A549 (cell line): ENCODE data around the gene ZNF580. TPM values are rescaled to one million over a fixed set of nuclear protein-coding genes. Genes with fewer than 3 reads are reported as not detected.

Experiments
- ATAC-seq, 2 experiments: fragments of 200-7000 bp in 1 of 2; fragments of >200 bp in 1 of 2; cut with Nextera tagmentation in 1 of 2; cut with Tn5 transposase in 1 of 2; 3 replicates each; pipeline versions ENCODE4 v1.8.0 to v1.9.1; 2018 to 2020; ENCODE audit warnings: mild to moderate bottlenecking in 1 of 2, moderate library complexity in 1 of 2
- CTCF ChIA-PET: fragments of 300-600 bp; sonication (Branson Sonifier 250); formaldehyde crosslinking; extraction: SDS; loops from one replicate; lab custom pipeline; 2021; ENCODE audit warnings: antibody characterized with exemption, inconsistent platforms; lab: Yijun Ruan, JAX
- POLR2A ChIA-PET: fragments of 350-600 bp; formaldehyde crosslinking; extraction: SDS; loops from one replicate; lab custom pipeline; 2021; ENCODE audit warnings: antibody characterized with exemption, inconsistent platforms; lab: Yijun Ruan, JAX
- DNase-seq, 2 experiments: peaks; one replicate each; pipeline versions ENCODE4 v3.0.0 to v3.0.0-alpha.2; 2011 to 2016; ENCODE audit warnings: low read depth in 1 of 2, low spot score in 1 of 2
- FAIRE-seq: peaks from 2 replicates; lab custom pipeline; 2011; peaks lifted over from hg19 to GRCh38; lab: Jason Lieb, UNC
- H3K27ac ChIP-seq, 2 experiments: fragments of >200 bp; sonication (Bioruptor Twin); formaldehyde crosslinking; 3 replicates each; pipeline ENCODE4 v1.5.1; 2016 to 2017
- H3K4me1 ChIP-seq: fragments of >200 bp; sonication (Bioruptor Twin); formaldehyde crosslinking; 3 replicates; pipeline ENCODE4 v1.6.1; 2016
- H3K4me2 ChIP-seq: fragments of >200 bp; sonication (Bioruptor Twin); formaldehyde crosslinking; 3 replicates; pipeline ENCODE4 v1.6.1; 2016
- H3K4me3 ChIP-seq: fragments of >200 bp; sonication (Bioruptor Twin); formaldehyde crosslinking; 3 replicates; pipeline ENCODE4 v1.5.1; 2016
- H3K9me3 ChIP-seq: fragments of >200 bp; sonication (Bioruptor Twin); formaldehyde crosslinking; 3 replicates; pipeline ENCODE4 v1.6.1; 2016
- CBX2 ChIP-seq: fragments of 200-600 bp; sonication (generic); IDR thresholded peaks from 2 replicates; pipeline ENCODE4 v1.6.1; 2016; ENCODE audit warnings: low read depth, mild to moderate bottlenecking, borderline replicate concordance
- CBX8 ChIP-seq: fragments of 200-600 bp; sonication (generic); IDR thresholded peaks from 2 replicates; pipeline ENCODE4 v1.6.1; 2016
- E2F6 ChIP-seq: IDR thresholded peaks from 2 replicates; pipeline ENCODE4 v1.6.1; 2012; ENCODE audit warnings: low read depth, borderline replicate concordance
- EP300 ChIP-seq, 2 experiments: fragments of >200 bp; sonication (Bioruptor Twin); formaldehyde crosslinking; IDR thresholded peaks; 2 replicates in 1 of 2; 3 replicates in 1 of 2; pipeline ENCODE4 v1.6.1; 2016 to 2017
- ESRRA ChIP-seq: fragments of 150-350 bp; IDR thresholded peaks from 2 replicates; pipeline ENCODE4 v1.6.1; 2014; ENCODE audit warnings: mild to moderate bottlenecking, low read length, borderline replicate concordance
- FOSB ChIP-seq: fragments of 250-450 bp; sonication (Bioruptor Pico); IDR thresholded peaks from 2 replicates; pipeline ENCODE4 v1.5.0; 2020; ENCODE audit warnings: mild to moderate bottlenecking, moderate library complexity
- FOXS1 ChIP-seq: fragments of 250-450 bp; sonication (Bioruptor Pico); IDR thresholded peaks from 2 replicates; pipeline ENCODE4 v1.5.0; 2020; ENCODE audit warnings: mild to moderate bottlenecking, moderate library complexity
- GATA3 ChIP-seq: IDR thresholded peaks from 2 replicates; pipeline ENCODE4 v1.6.1; 2012; ENCODE audit warnings: borderline replicate concordance
- HDAC2 ChIP-seq: fragments of 200-600 bp; sonication (generic); IDR thresholded peaks from 2 replicates; pipeline ENCODE4 v1.6.1; 2016
- HES2 ChIP-seq: fragments of >200 bp; sonication (Bioruptor Twin); formaldehyde crosslinking; IDR thresholded peaks from 2 replicates; pipeline ENCODE4 v1.6.1; 2016
- HEYL ChIP-seq: fragments of 250-450 bp; sonication (Bioruptor Pico); IDR thresholded peaks from 2 replicates; pipeline ENCODE4 v1.8.0; 2021; ENCODE audit warnings: mild to moderate bottlenecking, moderate library complexity
- HOXA7 ChIP-seq: fragments of 250-450 bp; sonication (Bioruptor Pico); IDR thresholded peaks from 2 replicates; pipeline ENCODE4 v1.5.0; 2020; ENCODE audit warnings: mild to moderate bottlenecking, moderate library complexity
- JUNB ChIP-seq: fragments of >200 bp; sonication (Bioruptor Twin); formaldehyde crosslinking; IDR thresholded peaks from 2 replicates; pipeline ENCODE4 v1.6.1; 2016
- MAFK ChIP-seq: fragments of 450-650 bp; IDR thresholded peaks from 2 replicates; pipeline ENCODE4 v1.6.1; 2014; ENCODE audit not compliant: partially characterized antibody
- MYC ChIP-seq: IDR thresholded peaks from 2 replicates; pipeline ENCODE4 v1.6.1; 2012; ENCODE audit warnings: mild to moderate bottlenecking, inconsistent platforms, low read length, improper control_type of control experiment, borderline replicate concordance
- NFE2L2 ChIP-seq: fragments of 150-350 bp; conservative IDR thresholded peaks from 2 replicates; pipeline ENCODE4 v1.6.1; 2014; ENCODE audit warnings: low read length
- NPAS2 ChIP-seq: fragments of 250-450 bp; sonication (Bioruptor Pico); IDR thresholded peaks from 2 replicates; pipeline ENCODE4 v1.8.0; 2022; ENCODE audit warnings: mild to moderate bottlenecking, moderate library complexity, borderline replicate concordance
- PHF8 ChIP-seq: fragments of 200-600 bp; sonication (generic); IDR thresholded peaks from 2 replicates; pipeline ENCODE4 v1.6.1; 2016; ENCODE audit warnings: low read depth, mild to moderate bottlenecking, antibody characterized with exemption, moderate library complexity, borderline replicate concordance
- POLR2A ChIP-seq: IDR thresholded peaks from 2 replicates; pipeline ENCODE4 v1.6.1; 2012; ENCODE audit warnings: mild to moderate bottlenecking, low read length
- RFX5 ChIP-seq: fragments of 450-650 bp; IDR thresholded peaks from 2 replicates; pipeline ENCODE4 v1.7.1; 2014; ENCODE audit warnings: antibody characterized with exemption, mild to moderate bottlenecking, moderate library complexity
- RNF2 ChIP-seq: fragments of 200-600 bp; sonication (generic); IDR thresholded peaks from 2 replicates; pipeline ENCODE4 v1.6.1; 2016; ENCODE audit warnings: low read depth, mild to moderate bottlenecking, antibody characterized with exemption, moderate library complexity, borderline replicate concordance
- SMC3 ChIP-seq: fragments of >200 bp; sonication (Bioruptor Twin); formaldehyde crosslinking; IDR thresholded peaks from 3 replicates; pipeline ENCODE4 v1.6.1; 2018; ENCODE audit warnings: inconsistent platforms
- SREBF2 ChIP-seq: fragments of 450-650 bp; IDR thresholded peaks from 2 replicates; pipeline ENCODE4 v1.6.1; 2014; ENCODE audit warnings: mild to moderate bottlenecking, moderate library complexity
- TP53 ChIP-seq: fragments of 250-450 bp; sonication (Bioruptor Pico); IDR thresholded peaks from 2 replicates; pipeline ENCODE4 v1.5.0; 2021; ENCODE audit warnings: mild to moderate bottlenecking, moderate library complexity
- WGBS: methylation state at CpG from one replicate; pipeline ENCODE4 v1.1.6; 2017; ENCODE audit errors: missing lambda C conversion rate; 5-methylcytosine and 5-hydroxymethylcytosine counted together
- polyA plus RNA-seq, 4 experiments: library from polyadenylated mRNA; depleted of rRNA in 3 of 4; stranded (reverse); fragments of >200 nt; fragmentation: RNase III in 1 of 4; extraction: RNeasy Plus Mini Kit Qiagen cat#74134 plus additional on column Dnase treatment in 1 of 4; gene quantifications; 2 replicates in 3 of 4; 3 replicates in 1 of 4; pipeline ENCODE4 v1.2.3, GENCODE V29; 2011 to 2017

ZNF580 gene
- polyA plus RNA-seq, 2 of the 4 experiments (the other 2 are of a cell fraction), result 9.2 to 52.8 TPM

- DNase-seq (no peak), FAIRE-seq (no peak), ATAC-seq (no peak)
- no peaks in the 10 kb centered on the region for H3K9me3 ChIP-seq
- TF ChIP-seq NFE2L2 (no peak), HEYL (CRISPR knock-in tag) (no peak), MYC (no peak), RNF2 (no peak), MAFK (no peak), CBX2 (no peak), SREBF2 (no peak), RFX5 (no peak), E2F6 (no peak), FOSB (CRISPR knock-in tag) (no peak), FOXS1 (no peak), EP300 (IDR thresholded peaks at IDR 0.05) (no peak), HES2 (no peak), SMC3 (no peak), HOXA7 (CRISPR knock-in tag) (no peak), TP53 (no peak), JUNB (no peak)
- no peak overlapping the region for H3K4me3 ChIP-seq
- POLR2A ChIA-PET, result no interaction called here
- H3K4me2 ChIP-seq, result no peak overlapping the region
- CTCF ChIA-PET, result interaction anchor here (1.1 to 24.9 kb wide), 6 partner anchors 8 to 147 kb away, joined by 3 to 363 read pairs (median 5); no protein-coding TSS in a partner anchor
- H3K4me1 ChIP-seq, result no peaks in the 10 kb centered on the region
- H3K27ac ChIP-seq, result no peak overlapping the region
- 95% methylated on average over 83 of the region's 98 CpGs for WGBS
These were observed 25.9 kb upstream of the ZNF580 start for GRCh38 chr19:55614711-55615542.

DNA sequence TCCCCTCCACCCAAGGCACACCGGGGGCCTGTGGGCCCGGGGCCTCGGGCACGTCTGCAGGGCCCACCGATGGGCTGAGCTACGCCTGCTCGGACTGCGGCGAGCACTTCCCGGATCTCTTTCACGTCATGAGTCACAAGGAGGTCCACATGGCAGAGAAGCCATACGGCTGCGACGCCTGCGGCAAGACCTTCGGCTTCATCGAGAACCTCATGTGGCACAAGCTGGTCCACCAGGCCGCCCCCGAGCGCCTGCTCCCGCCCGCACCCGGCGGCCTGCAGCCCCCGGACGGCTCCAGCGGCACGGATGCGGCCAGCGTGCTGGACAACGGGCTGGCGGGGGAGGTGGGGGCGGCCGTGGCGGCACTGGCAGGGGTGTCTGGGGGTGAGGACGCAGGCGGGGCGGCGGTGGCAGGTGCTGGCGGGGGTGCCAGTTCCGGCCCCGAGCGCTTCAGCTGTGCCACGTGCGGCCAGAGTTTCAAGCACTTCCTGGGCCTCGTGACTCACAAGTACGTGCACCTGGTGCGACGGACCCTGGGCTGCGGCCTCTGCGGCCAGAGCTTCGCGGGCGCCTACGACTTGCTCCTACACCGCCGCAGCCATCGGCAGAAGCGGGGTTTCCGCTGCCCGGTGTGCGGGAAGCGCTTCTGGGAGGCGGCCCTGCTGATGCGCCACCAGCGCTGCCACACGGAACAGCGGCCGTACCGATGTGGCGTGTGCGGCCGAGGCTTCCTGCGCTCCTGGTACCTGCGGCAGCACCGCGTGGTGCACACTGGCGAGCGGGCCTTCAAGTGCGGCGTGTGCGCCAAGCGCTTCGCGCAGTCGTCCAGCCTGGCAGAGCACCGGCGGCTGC lies 25.0 kb upstream of the ZNF580 start:
- Histone ChIP-seq H3K27ac (no peak overlapping the region), H3K4me2 (no peak overlapping the region), H3K9me3 (no peaks in the 10 kb centered on the region), H3K4me1 (no peaks in the 10 kb centered on the region), H3K4me3 (no peak overlapping the region)
- ChIA-PET POLR2A (no interaction called here), CTCF (interaction anchor here (1.1 to 24.9 kb wide), 6 partner anchors 9 to 148 kb away, joined by 3 to 363 read pairs (median 5); no protein-coding TSS in a partner anchor)
- TF ChIP-seq HOXA7 (CRISPR knock-in tag), result no peak
- no peak for TF ChIP-seq HES2
- TF ChIP-seq ESRRA, result no peak
- TF ChIP-seq POLR2A, result no peak
- no peak for TF ChIP-seq NPAS2 (CRISPR knock-in tag)
- FAIRE-seq (no peak), DNase-seq (no peak), ATAC-seq (no peak)
- WGBS, result 97% methylated on average over 76 of the region's 88 CpGs

DNA sequence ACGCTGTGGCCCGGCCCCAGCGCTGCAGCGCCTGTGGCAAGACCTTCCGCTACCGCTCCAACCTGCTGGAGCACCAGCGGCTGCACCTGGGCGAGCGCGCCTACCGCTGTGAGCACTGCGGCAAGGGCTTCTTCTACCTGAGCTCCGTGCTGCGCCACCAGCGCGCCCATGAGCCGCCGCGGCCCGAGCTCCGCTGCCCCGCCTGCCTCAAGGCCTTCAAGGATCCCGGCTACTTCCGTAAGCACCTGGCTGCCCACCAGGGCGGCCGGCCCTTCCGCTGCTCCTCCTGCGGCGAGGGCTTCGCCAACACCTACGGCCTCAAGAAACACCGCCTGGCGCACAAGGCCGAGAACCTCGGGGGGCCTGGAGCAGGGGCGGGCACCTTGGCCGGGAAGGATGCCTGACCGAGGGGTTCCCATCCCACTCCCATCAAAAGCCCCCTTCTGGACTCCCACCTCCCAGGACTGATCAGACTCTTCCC lies 24.4 kb upstream of the ZNF580 start:
- POLR2A ChIA-PET, result interaction anchor here (1.1 kb wide), 1 partner anchor 10 kb away, joined by 3 read pairs; no protein-coding TSS in a partner anchor
- no peak overlapping the region for H3K4me3 ChIP-seq
- no peak overlapping the region for H3K4me2 ChIP-seq
- no peaks in the 10 kb centered on the region for H3K4me1 ChIP-seq
- ATAC-seq, result no peak
- no peak overlapping the region for H3K27ac ChIP-seq
- no peak for FAIRE-seq
- no peak for DNase-seq
- no peaks in the 10 kb centered on the region for H3K9me3 ChIP-seq
- 98% methylated on average over 38 of the region's 38 CpGs for WGBS
- TF ChIP-seq PHF8 (no peak), HES2 (no peak), HDAC2 (no peak), CBX8 (no peak), FOSB (CRISPR knock-in tag) (no peak), MYC (no peak), GATA3 (no peak)
- CTCF ChIA-PET, result interaction anchor here (1.4 to 24.9 kb wide), 3 partner anchors 10 to 106 kb away, joined by 6 to 363 read pairs (median 13); no protein-coding TSS in a partner anchor
